GM23248 (cell line): ENCODE results near the gene ACP5. TPM values are rescaled to one million over a fixed set of nuclear protein-coding genes. Genes with fewer than 3 reads are reported as not detected.
A peak's percentile ranks its signal among the peaks of the same experiment; 100 is the strongest.

Source experiments
- DNase-seq: peaks from one replicate; pipeline ENCODE4 v3.0.0-alpha.2; 2015
- H2AFZ ChIP-seq: fragments of 200-600 bp; sonication (generic); 2 replicates; pipeline ENCODE4 v1.6.1; 2016; ENCODE audit warnings: antibody characterized with exemption
- H3F3A ChIP-seq: fragments of 200-600 bp; sonication (generic); 2 replicates; pipeline ENCODE4 v1.6.1; 2016; ENCODE audit warnings: mild to moderate bottlenecking, antibody characterized with exemption, mixed run types; ENCODE audit not compliant: insufficient read depth
- H3K27ac ChIP-seq: fragments of 200-600 bp; sonication (generic); 2 replicates; pipeline ENCODE4 v1.5.1; 2016; ENCODE audit warnings: mild to moderate bottlenecking
- H3K27me3 ChIP-seq: fragments of 200-600 bp; sonication (generic); replicated peaks from 2 replicates; pipeline ENCODE4 v1.6.1; 2016; ENCODE audit warnings: mild to moderate bottlenecking; ENCODE audit not compliant: insufficient read depth
- H3K36me3 ChIP-seq: fragments of 200-600 bp; sonication (generic); 2 replicates; pipeline ENCODE4 v1.6.1; 2016; ENCODE audit warnings: low read depth, mild to moderate bottlenecking
- H3K4me1 ChIP-seq: fragments of 200-600 bp; sonication (generic); 2 replicates; pipeline ENCODE4 v1.6.1; 2016; ENCODE audit warnings: mild to moderate bottlenecking; ENCODE audit not compliant: insufficient read depth
- H3K4me2 ChIP-seq: fragments of 200-600 bp; sonication (generic); one replicate; pipeline ENCODE4 v1.6.1; 2016; ENCODE audit warnings: mild to moderate bottlenecking; ENCODE audit not compliant: unreplicated experiment
- H3K4me3 ChIP-seq: fragments of 200-600 bp; sonication (generic); 2 replicates; pipeline ENCODE4 v1.5.1; 2016; ENCODE audit warnings: mild to moderate bottlenecking
- H3K79me2 ChIP-seq: fragments of 200-600 bp; sonication (generic); 2 replicates; pipeline ENCODE4 v1.6.1; 2016; ENCODE audit warnings: mild to moderate bottlenecking; ENCODE audit not compliant: insufficient read depth
- H3K9ac ChIP-seq: fragments of 200-600 bp; sonication (generic); 2 replicates; pipeline ENCODE4 v1.6.1; 2016; ENCODE audit warnings: mild to moderate bottlenecking
- H3K9me2 ChIP-seq: fragments of 200-600 bp; sonication (generic); 2 replicates; pipeline ENCODE4 v1.6.1; 2016; ENCODE audit warnings: mixed run types, mild to moderate bottlenecking, moderate library complexity; ENCODE audit not compliant: insufficient read depth
- H3K9me3 ChIP-seq: fragments of 200-600 bp; sonication (generic); one replicate; pipeline ENCODE4 v1.6.1; 2017; ENCODE audit warnings: low read depth
- H4K20me1 ChIP-seq: fragments of 200-600 bp; sonication (generic); 2 replicates; pipeline ENCODE4 v1.6.0; 2016; ENCODE audit not compliant: insufficient read depth
- EZH2 ChIP-seq: fragments of 200-600 bp; sonication (generic); IDR thresholded peaks from 2 replicates; pipeline ENCODE4 v1.6.1; 2018; ENCODE audit warnings: antibody characterized with exemption, mild to moderate bottlenecking; ENCODE audit not compliant: insufficient read depth, poor library complexity, severe bottlenecking
- EZH2phosphoT487 ChIP-seq: fragments of 200-600 bp; sonication (generic); IDR thresholded peaks from 2 replicates; pipeline ENCODE4 v1.6.1; 2018; ENCODE audit warnings: antibody characterized with exemption, moderate library complexity, mild to moderate bottlenecking, low read depth; ENCODE audit not compliant: insufficient read depth
- WGBS, 2 experiments: methylation state at CpG; one replicate each; pipeline ENCODE4 v1.1.6; 2015 to 2017; ENCODE audit warnings: low lambda C conversion rate in 2 of 2, low coverage in 1 of 2; ENCODE audit errors: missing lambda C conversion rate in 2 of 2; 5-methylcytosine and 5-hydroxymethylcytosine counted together
- in situ Hi-C: fragments of 300-500 bp; cut with MboI; formaldehyde crosslinking; loops from 2 replicates; pipeline ENCODE4 v1.15.0; 2020
- polyA plus RNA-seq: library from polyadenylated mRNA; unstranded; fragments of >200 nt; fragmentation: Nextera tagmentation; extraction: Ambion mirVana; gene quantifications from 2 replicates; pipeline ENCODE4 v1.2.1, GENCODE V29; 2016
- total RNA-seq: library from RNA; depleted of rRNA; stranded (reverse); fragments of >200 nt; shearing (Covaris generic); gene quantifications from 2 replicates; pipeline ENCODE4 v1.2.3, GENCODE V29; 2014

ACP5 gene
- total and polyA plus RNA-seq, 2 experiments from 2014 or later = 0.11 to 0.26 TPM

- DNase-seq = peak; percentile 99
- TF ChIP-seq EZH2phosphoT487 = no peak
- TF ChIP-seq EZH2 = no peak
- H3F3A ChIP-seq = no peaks in the 10 kb centered on the region
- WGBS, 2 experiments = 1 to 2% methylated on average over 47 to 50 of the region's 67 CpGs
- H3K4me2 ChIP-seq = peak within 1 kb of the TSS; percentile 74
- H3K4me1 ChIP-seq = peaks cover 7% of the 10 kb centered on the region; the same call in 1 of the 2 replicates
- H3K36me3 ChIP-seq = no peaks in the 10 kb centered on the region
- no peaks in the 10 kb centered on the region for H3K9me2 ChIP-seq
- in situ Hi-C loops = no loop called here
- H4K20me1 ChIP-seq = no peaks in the 10 kb centered on the region
- H3K27me3 ChIP-seq = no peaks in the 10 kb centered on the region
- H3K9ac ChIP-seq = peak within 1 kb of the TSS; percentile 95
- no peaks in the 10 kb centered on the region for H3K9me3 ChIP-seq
- H3K4me3 ChIP-seq = peak within 1 kb of the TSS; percentile 89
- H3K27ac ChIP-seq = peak within 1 kb of the TSS; percentile 79
- peaks cover 52% of the 10 kb centered on the region for H3K79me2 ChIP-seq
- H2AFZ ChIP-seq = peak within 1 kb of the TSS; percentile 91
Measured at GRCh38 chr19:11597202-11598102, 20.0 kb upstream of the ACP5 start, which contains the start of gene ZNF627. TSS of gene ZNF627 (plus strand) at chr19:11597483. CDS start at chr19:11597628, 145 bp downstream.

- Histone ChIP-seq H4K20me1 (no peaks in the 10 kb centered on the region), H2AFZ (no peak overlapping the region), H3K9ac (no peak overlapping the region; the same call in 1 of the 2 replicates), H3F3A (no peaks in the 10 kb centered on the region), H3K79me2 (peaks cover 39% of the 10 kb centered on the region), H3K4me1 (peaks cover 7% of the 10 kb centered on the region; the same call in 1 of the 2 replicates), H3K9me2 (no peaks in the 10 kb centered on the region), H3K4me2 (no peak overlapping the region), H3K27ac (no peak overlapping the region), H3K4me3 (no peak overlapping the region), H3K27me3 (no peaks in the 10 kb centered on the region), H3K36me3 (no peaks in the 10 kb centered on the region), H3K9me3 (no peaks in the 10 kb centered on the region)
- 90 to 94% methylated on average over 10 of the region's 10 CpGs for WGBS, 2 experiments
- TF ChIP-seq EZH2phosphoT487 (no peak), EZH2 (no peak)
- no peak for DNase-seq
- in situ Hi-C loops = no loop called here
Measured at GRCh38 chr19:11596156-11596555, 18.7 kb upstream of the ACP5 start.

- 66 to 71% methylated on average over 4 of the region's 4 CpGs for WGBS, 2 experiments
Measured at GRCh38 chr19:11594084-11594483, 16.6 kb upstream of the ACP5 start.

DNA sequence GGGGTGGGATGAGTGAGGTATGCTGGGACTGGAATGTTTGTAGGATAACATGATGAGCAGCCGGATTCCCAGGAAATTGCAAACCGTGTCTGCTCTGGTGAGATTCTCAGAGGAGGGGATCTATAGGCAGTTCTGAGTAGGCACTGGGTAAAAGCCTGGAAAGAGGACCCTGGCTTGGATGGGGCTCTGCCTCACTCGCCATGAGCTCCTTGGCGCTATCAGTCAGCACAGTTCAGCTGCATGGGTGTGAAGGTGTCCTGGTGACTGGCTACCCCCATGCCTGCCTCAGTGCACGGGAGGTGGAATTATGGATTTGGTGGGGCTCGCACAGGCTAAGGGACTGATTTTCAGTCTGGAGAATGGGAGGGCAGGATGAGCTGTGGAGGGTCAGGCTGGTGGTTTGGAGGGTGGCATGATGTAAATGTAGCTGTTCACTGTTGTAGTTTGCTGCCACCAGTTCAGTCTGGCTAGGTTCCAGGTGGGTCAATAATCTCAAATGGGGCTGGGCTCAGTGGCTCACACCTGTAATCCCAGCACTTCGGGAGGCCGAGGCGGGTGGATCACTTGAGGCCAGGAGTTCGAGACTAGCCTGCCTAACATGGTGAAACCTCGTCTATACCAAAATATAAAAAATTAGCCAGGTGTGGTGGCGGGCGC is 10.7 kb upstream of the ACP5 start:
- WGBS, 2 experiments = 49 to 52% methylated on average over 13 of the region's 13 CpGs
- TF ChIP-seq EZH2 (no peak), EZH2phosphoT487 (no peak)
- Histone ChIP-seq H3K4me3 (0 out of 2 replicates have a peak overlapping the region, but pooled peaks have one; percentile 17), H3K9me2 (no peaks in the 10 kb centered on the region), H3K27me3 (no peaks in the 10 kb centered on the region), H3K9ac (0 out of 2 replicates have a peak overlapping the region, but pooled peaks have one; percentile 5), H3K4me1 (no peaks in the 10 kb centered on the region), H3K27ac (no peak overlapping the region), H3K9me3 (no peaks in the 10 kb centered on the region), H2AFZ (peak overlapping the region; percentile 71), H3K36me3 (no peaks in the 10 kb centered on the region), H3F3A (no peaks in the 10 kb centered on the region), H3K4me2 (peak overlapping the region; percentile 50), H4K20me1 (no peaks in the 10 kb centered on the region), H3K79me2 (no peaks in the 10 kb centered on the region)
- DNase-seq = no peak
- in situ Hi-C loops = loop anchor here (10.0 kb wide), 1 partner anchor 93 kb away; no protein-coding TSS in a partner anchor

More at GRCh38 chr19:11594084-11594483, 16.6 kb upstream of the ACP5 start:
- Histone ChIP-seq H3K4me1 (peaks cover 7% of the 10 kb centered on the region; the same call in 1 of the 2 replicates), H4K20me1 (no peaks in the 10 kb centered on the region), H3K9ac (no peak overlapping the region), H3K4me3 (no peak overlapping the region), H3K27me3 (no peaks in the 10 kb centered on the region), H3K9me3 (no peaks in the 10 kb centered on the region), H3K36me3 (no peaks in the 10 kb centered on the region), H3K4me2 (no peak overlapping the region), H3F3A (no peaks in the 10 kb centered on the region), H2AFZ (no peak overlapping the region), H3K27ac (no peak overlapping the region), H3K9me2 (no peaks in the 10 kb centered on the region), H3K79me2 (peaks cover 18% of the 10 kb centered on the region)
- TF ChIP-seq EZH2phosphoT487 (no peak), EZH2 (no peak)
- in situ Hi-C loops = no loop called here
- DNase-seq = no peak
